ENCODE results near the gene PTPRG. TPM values are rescaled to one million over a fixed set of nuclear protein-coding genes. Genes with fewer than 3 reads are reported as not detected.

Gene PTPRG
- total RNA-seq, 4 donors from 2014 or later = 21.1 to 54.2 (median 30.6) TPM

GRCh38 chr3:61733876-61734275 lies 172.5 kb downstream of the PTPRG start:
- ATAC-seq = no peak
- Histone ChIP-seq H3K4me1 (peaks cover 53 to 54% of the 10 kb centered on the region in 2 donors), H3K9me3 (no peaks in the 10 kb centered on the region), H3K4me3 (peak overlapping the region in 1 of 4 donors; percentile 2), H3K27me3 (no peaks in the 10 kb centered on the region), H3K36me3 (no peaks in the 10 kb centered on the region), H3K27ac (peak overlapping the region; percentile 34 to 56 (median 36))
- TF ChIP-seq CTCF (IDR thresholded peaks at IDR 0.05 in 4 of 5, conservative IDR thresholded peaks at IDR 0.05 in 1 of 5) (no peak), POLR2A (IDR thresholded peaks at IDR 0.05) (no peak)
- intact Hi-C loops (cut with DNase I; ENCODE audit: low total_unique reads) (no loop called here), in situ Hi-C loops (cut with MboI; ENCODE audit: low sequenced_read_pairs in 4 of 4) (no loop called here)
- DNase-seq = no peak

- Histone ChIP-seq H3K4me1 (peaks cover 45 to 50% of the 10 kb centered on the region in 2 donors), H3K27ac (peak overlapping the region; percentile 0 to 38 (median 27)), H3K4me3 (no peak overlapping the region), H3K36me3 (no peaks in the 10 kb centered on the region), H3K9me3 (no peaks in the 10 kb centered on the region), H3K27me3 (no peaks in the 10 kb centered on the region)
- no peak for TF ChIP-seq POLR2A (IDR thresholded peaks at IDR 0.05)
- TF ChIP-seq CTCF (IDR thresholded peaks at IDR 0.05 in 4 of 5, conservative IDR thresholded peaks at IDR 0.05 in 1 of 5) = no peak
- ATAC-seq = no peak
- intact Hi-C loops (cut with DNase I; ENCODE audit: low total_unique reads) = no loop called here
- in situ Hi-C loops (cut with MboI; ENCODE audit: low sequenced_read_pairs in 4 of 4) = no loop called here
- no peak for DNase-seq
These were observed 173.6 kb downstream of the PTPRG start for GRCh38 chr3:61734749-61735686.

GRCh38 chr3:61736506-61736905 lies 175.1 kb downstream of the PTPRG start:
- Histone ChIP-seq H3K4me3 (no peak overlapping the region), H3K27ac (no peak overlapping the region), H3K27me3 (no peaks in the 10 kb centered on the region), H3K4me1 (peaks cover 44 to 50% of the 10 kb centered on the region in 2 donors), H3K36me3 (no peaks in the 10 kb centered on the region), H3K9me3 (no peaks in the 10 kb centered on the region)
- DNase-seq (no peak), ATAC-seq (no peak)
- intact Hi-C loops (cut with DNase I; ENCODE audit: low total_unique reads) (no loop called here), in situ Hi-C loops (cut with MboI; ENCODE audit: low sequenced_read_pairs in 4 of 4) (no loop called here)
- TF ChIP-seq CTCF (IDR thresholded peaks at IDR 0.05 in 4 of 5, conservative IDR thresholded peaks at IDR 0.05 in 1 of 5) (no peak), POLR2A (IDR thresholded peaks at IDR 0.05) (no peak)

- in situ Hi-C loops (cut with MboI; ENCODE audit: low sequenced_read_pairs in 4 of 4) (no loop called here), intact Hi-C loops (cut with DNase I; ENCODE audit: low total_unique reads) (no loop called here)
- Histone ChIP-seq H3K27me3 (no peaks in the 10 kb centered on the region), H3K36me3 (no peaks in the 10 kb centered on the region), H3K4me1 (peaks cover 48 to 49% of the 10 kb centered on the region in 2 donors), H3K27ac (no peak overlapping the region), H3K9me3 (no peaks in the 10 kb centered on the region), H3K4me3 (no peak overlapping the region)
- TF ChIP-seq POLR2A (IDR thresholded peaks at IDR 0.05) (no peak), CTCF (IDR thresholded peaks at IDR 0.05 in 4 of 5, conservative IDR thresholded peaks at IDR 0.05 in 1 of 5) (no peak)
- DNase-seq (no peak), ATAC-seq (no peak)
These were observed 178.3 kb downstream of the PTPRG start for GRCh38 chr3:61739640-61740039.
